Activated CD8-positive, alpha-beta T cell treated with anti-CD3 and anti-CD28 coated beads, Interleukin-2, amount 10 ng/mL, durations not matched to agents 7 days and 5 days (primary cell): ENCODE data around the gene TMPRSS13. TPM values are rescaled to one million over a fixed set of nuclear protein-coding genes. Genes with fewer than 3 reads are reported as not detected.

ENCODE experiments used
- ATAC-seq: fragments of 150-1000 bp; cut with Tn5 transposase; one replicate; pipeline ENCODE4 v1.10.0; 2021; ENCODE audit warnings: moderate library complexity
- CTCF ChIA-PET: fragments of 350-600 bp; sonication (Branson Sonifier 250); formaldehyde crosslinking; loops from one replicate; lab custom pipeline; 2021; ENCODE audit warnings: antibody characterized with exemption; lab: Charles Lee
- POLR2A ChIA-PET: fragments of 350-600 bp; sonication (Branson Sonifier 250); formaldehyde crosslinking; loops from one replicate; lab custom pipeline; 2021; ENCODE audit warnings: antibody characterized with exemption; lab: Charles Lee
- DNase-seq: peaks from one replicate; pipeline ENCODE4 v3.0.0-alpha.2; 2020
- H3K27ac Mint-ChIP-seq: one replicate; pipeline ENCODE4 v1.8.0; 2021; ENCODE audit warnings: mild to moderate bottlenecking, mixed read lengths
- H3K27me3 Mint-ChIP-seq: one replicate; pipeline ENCODE4 v1.8.0; 2021; ENCODE audit warnings: low read depth, mixed read lengths
- H3K36me3 Mint-ChIP-seq: one replicate; pipeline ENCODE4 v1.8.0; 2021; ENCODE audit warnings: low read depth, mixed read lengths
- H3K4me1 Mint-ChIP-seq: one replicate; pipeline ENCODE4 v1.8.0; 2021; ENCODE audit warnings: low read depth, mixed read lengths
- H3K4me3 Mint-ChIP-seq: one replicate; pipeline ENCODE4 v1.8.0; 2021; ENCODE audit warnings: mild to moderate bottlenecking, mixed read lengths
- H3K9me3 Mint-ChIP-seq: one replicate; pipeline ENCODE4 v1.8.0; 2022; ENCODE audit warnings: mixed read lengths; ENCODE audit not compliant: insufficient read depth
- total RNA-seq, 2 experiments: library from RNA; stranded (reverse); gene quantifications; one replicate each; pipeline ENCODE4 v1.2.3, GENCODE V29; 2021

The TMPRSS13 gene
- total RNA-seq, 2 experiments from 2014 or later = 1.8 to 2.5 TPM

DNA sequence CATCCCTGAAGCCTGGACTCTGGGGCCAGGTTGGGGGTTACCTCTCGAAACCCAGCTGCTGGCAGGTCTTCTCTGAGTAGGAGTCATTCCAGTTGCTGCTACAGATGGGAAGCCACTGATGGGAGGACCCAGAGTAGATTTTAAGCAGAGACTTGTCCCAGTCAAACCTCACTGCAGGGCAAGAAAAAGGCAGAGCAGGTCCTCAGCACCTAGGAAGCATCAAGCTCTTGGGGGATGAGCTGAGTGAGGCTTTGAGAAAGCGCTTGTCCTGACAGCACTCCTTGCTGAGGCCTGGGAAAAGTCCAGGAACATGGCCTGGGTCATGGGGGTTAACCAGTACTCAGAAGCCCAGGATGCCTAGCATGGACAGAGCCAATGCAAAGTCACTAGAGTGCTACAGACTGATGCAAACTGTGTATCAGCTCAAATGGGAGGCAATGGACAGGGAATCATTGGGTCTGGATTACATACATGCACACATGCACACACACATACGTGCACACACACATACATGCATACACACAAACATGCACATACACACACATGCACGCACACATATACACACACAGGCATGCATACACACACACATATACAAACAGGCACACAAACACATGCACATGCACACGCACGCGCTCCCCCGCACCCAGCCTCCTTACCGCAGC lies 15.3 kb downstream of the TMPRSS13 start:
- POLR2A ChIA-PET = interaction anchor here (0.9 kb wide), 1 partner anchor 9 kb away, joined by 4 read pairs; no protein-coding TSS in a partner anchor
- Mint-ChIP-seq H3K4me3 (no peak overlapping the region), H3K9me3 (no peaks in the 10 kb centered on the region), H3K27ac (no peak overlapping the region), H3K27me3 (no peaks in the 10 kb centered on the region), H3K36me3 (no peaks in the 10 kb centered on the region), H3K4me1 (peaks cover 17% of the 10 kb centered on the region)
- ATAC-seq (no peak), DNase-seq (no peak)
- CTCF ChIA-PET = interaction anchor here (1.1 to 1.3 kb wide), 2 partner anchors 10 to 105 kb away, joined by 3 read pairs; no protein-coding TSS in a partner anchor

DNA sequence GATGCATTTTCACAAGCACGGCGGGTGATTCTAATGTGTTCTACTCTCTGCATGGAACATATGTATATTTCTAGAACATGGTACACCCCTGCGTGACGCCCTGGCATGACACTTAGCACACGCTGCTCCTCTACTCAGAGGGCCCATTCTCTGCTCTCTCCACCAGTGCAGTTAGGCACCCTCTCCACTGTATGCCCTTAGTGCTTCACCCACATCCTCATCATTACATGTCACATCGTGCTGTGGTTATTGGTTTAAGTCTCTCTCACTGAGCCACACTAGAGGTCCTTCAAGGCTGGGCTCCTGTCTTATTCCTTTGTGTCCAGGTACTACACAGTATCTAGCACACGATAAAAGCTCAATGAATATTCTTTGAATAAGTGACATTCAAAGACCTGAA lies 16.7 kb downstream of the TMPRSS13 start:
- ATAC-seq (peak; percentile 64), DNase-seq (peak; percentile 37)
- Mint-ChIP-seq H3K4me1 (peaks cover 26% of the 10 kb centered on the region), H3K27me3 (no peaks in the 10 kb centered on the region), H3K4me3 (no peak overlapping the region), H3K27ac (no peak overlapping the region), H3K9me3 (no peaks in the 10 kb centered on the region), H3K36me3 (no peaks in the 10 kb centered on the region)
- POLR2A ChIA-PET = no interaction called here
- CTCF ChIA-PET = interaction anchor here (1.8 kb wide), 1 partner anchor 34 kb away, joined by 7 read pairs; no protein-coding TSS in a partner anchor

DNA sequence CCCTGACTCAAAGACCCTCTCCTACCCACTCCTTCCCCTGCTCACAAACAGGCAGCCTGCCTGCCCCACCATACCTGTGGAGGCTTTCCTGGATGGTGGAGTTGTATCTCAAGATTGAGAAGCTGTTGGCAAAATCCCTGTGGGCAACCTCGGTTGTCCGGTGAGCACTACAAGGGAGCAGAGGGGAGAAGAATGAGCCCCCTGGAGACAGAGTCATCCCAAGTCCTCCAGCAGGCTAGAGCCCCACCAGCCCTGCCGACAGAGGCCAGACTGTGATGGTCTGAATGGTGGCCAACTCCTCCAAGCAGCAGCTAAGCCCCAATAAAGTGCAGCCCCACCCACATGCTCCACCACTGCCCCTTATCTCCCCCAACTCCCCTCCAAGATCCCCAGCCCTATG lies 17.5 kb downstream of the TMPRSS13 start:
- H3K27ac Mint-ChIP-seq = no peak overlapping the region
- ATAC-seq = no peak
- peaks cover 31% of the 10 kb centered on the region for H3K4me1 Mint-ChIP-seq
- no peak for DNase-seq
- ChIA-PET POLR2A (no interaction called here), CTCF (interaction anchor here (1.7 to 1.8 kb wide), 2 partner anchors 35 to 68 kb away, joined by 5 to 7 read pairs; no protein-coding TSS in a partner anchor)
- H3K27me3 Mint-ChIP-seq = no peaks in the 10 kb centered on the region
- H3K4me3 Mint-ChIP-seq = no peak overlapping the region
- no peaks in the 10 kb centered on the region for H3K9me3 Mint-ChIP-seq
- no peaks in the 10 kb centered on the region for H3K36me3 Mint-ChIP-seq

DNA sequence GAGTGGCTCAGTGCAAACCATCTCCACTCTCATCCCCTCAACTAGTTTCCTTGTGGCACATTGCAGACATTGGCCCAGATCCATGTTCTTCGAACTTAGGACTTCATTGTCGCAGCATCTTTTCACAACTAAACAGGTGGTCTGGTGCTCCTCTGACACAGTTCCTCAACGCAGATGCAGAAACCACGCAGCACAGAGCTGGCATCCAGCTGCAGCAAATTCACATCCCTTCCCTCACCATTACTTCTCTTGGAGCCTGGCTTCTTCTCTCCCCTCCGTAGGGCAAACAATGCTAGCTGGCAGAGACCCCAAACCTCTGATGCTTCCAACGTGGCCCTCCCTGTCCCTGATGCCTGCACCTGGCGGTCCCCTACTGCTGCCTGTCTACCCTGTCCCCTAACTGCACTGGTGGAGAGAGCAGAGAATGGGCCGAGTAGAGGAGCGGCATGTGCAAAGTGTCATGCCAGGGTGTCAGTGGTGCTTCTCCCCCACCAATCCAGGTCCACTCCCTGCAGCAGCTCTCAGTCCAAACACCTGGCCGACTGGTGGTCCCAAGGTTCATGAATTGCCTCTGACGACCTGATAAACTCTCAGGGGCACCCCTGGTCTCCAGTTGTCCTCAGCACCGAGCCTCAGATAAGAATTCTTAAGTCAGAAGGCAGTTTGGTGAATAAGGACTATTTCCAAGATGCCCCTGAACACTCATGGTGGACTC lies 18.1 kb downstream of the TMPRSS13 start:
- Mint-ChIP-seq H3K4me3 (no peak overlapping the region), H3K27me3 (no peaks in the 10 kb centered on the region), H3K27ac (peak overlapping the region; percentile 3), H3K4me1 (peaks cover 31% of the 10 kb centered on the region), H3K36me3 (no peaks in the 10 kb centered on the region), H3K9me3 (no peaks in the 10 kb centered on the region)
- ChIA-PET CTCF (interaction anchor here (0.9 to 1.7 kb wide), 3 partner anchors 35 to 143 kb away, joined by 3 to 5 read pairs (median 4); no protein-coding TSS in a partner anchor), POLR2A (no interaction called here)
- ATAC-seq = no peak
- no peak for DNase-seq

DNA sequence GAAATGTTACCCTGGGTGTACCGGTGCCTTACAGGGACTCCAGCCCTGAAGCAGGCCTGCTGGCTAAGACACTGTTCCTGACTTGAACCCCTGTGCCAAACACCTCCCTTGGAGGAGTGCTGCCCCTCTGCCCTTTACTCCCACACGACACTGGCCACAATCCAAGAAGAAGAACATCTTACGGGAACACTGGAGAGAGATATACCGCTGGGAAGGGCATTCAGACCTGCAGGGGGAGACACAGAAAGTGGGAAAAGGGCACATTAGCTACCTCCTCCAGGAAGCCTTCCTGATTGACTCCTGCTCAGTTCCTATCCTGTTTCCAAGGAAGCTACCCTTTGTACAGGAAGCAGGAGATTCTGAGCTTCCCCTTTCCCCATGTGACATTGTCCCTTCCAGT lies 18.7 kb downstream of the TMPRSS13 start:
- Mint-ChIP-seq H3K9me3 (no peaks in the 10 kb centered on the region), H3K36me3 (no peaks in the 10 kb centered on the region), H3K4me1 (peaks cover 31% of the 10 kb centered on the region), H3K27ac (no peak overlapping the region), H3K27me3 (no peaks in the 10 kb centered on the region), H3K4me3 (no peak overlapping the region)
- no peak for ATAC-seq
- DNase-seq = no peak
- POLR2A ChIA-PET = no interaction called here
- CTCF ChIA-PET = interaction anchor here (0.9 to 1.7 kb wide), 4 partner anchors 36 to 144 kb away, joined by 3 to 5 read pairs (median 4); no protein-coding TSS in a partner anchor

DNA sequence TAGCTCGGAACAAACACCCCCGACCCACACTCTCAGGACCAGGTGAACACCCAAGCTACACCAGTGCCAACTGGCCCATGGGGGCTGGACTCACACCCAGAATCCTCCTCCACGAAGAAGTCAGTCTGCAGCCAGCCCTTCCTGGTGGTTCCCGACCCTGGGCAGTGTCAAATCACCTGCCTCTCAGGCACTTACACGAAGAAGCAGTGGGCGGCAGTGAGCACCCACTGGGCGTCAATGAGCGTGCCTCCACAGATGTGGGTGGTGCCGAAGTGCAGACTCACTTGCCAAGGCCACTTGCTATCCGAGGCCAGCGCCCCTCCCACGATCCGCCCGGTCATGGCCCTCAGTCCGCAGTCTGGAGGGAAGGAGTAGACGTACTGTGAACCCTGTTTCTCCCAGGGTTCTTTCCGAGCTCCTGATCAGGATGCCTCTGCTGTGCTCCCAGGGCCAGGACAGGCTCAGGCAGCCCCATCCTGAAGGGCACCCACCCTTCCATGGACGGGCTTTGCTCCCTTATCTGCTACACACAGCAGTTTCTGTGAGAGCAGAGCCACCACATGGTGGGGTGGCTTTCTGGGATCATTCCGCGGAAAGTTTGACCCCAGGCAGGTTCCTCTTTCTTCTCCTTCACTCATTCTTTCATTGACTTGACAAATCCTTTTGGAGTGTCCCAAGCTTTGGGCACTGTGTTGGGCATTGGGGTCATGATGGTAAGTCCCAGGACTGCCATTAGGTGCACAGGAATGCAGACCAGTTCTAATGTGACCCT lies 19.4 kb downstream of the TMPRSS13 start:
- CTCF ChIA-PET = interaction anchor here (0.9 to 3.8 kb wide), 6 partner anchors 17 to 144 kb away, joined by 3 to 27 read pairs (median 4); no protein-coding TSS in a partner anchor
- DNase-seq = no peak

DNA sequence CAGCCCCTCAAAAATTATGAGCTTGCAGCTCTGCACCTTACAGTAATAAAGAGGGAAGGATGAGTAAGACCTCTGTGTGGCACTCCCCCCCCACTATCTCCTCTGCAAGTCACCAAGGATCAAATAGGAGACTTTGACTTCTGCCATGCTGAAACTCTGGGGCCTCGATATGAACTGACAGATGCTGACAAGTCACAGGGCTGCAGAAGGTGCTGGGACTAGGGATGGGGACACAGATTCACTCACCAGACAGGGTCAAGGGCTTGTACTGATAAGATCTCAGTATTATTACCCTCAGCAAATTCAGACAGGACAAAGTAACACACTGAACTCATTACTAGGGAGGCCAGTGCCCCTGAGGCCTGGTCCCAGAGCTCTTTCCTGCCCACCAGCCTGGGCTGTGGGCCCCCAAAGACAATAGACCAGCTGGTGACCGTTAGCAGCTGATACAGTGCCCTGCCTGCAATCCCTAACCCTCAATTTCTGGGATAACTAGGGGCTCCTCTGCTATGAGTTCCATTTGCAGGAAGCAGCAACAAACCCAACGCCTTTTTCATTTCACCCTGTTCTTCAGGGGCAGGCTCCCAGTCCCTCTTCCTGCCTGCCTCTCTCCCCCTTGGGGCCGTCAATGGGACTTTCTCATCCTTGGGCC lies 20.1 kb downstream of the TMPRSS13 start:
- H3K36me3 Mint-ChIP-seq = no peaks in the 10 kb centered on the region
- H3K27ac Mint-ChIP-seq = peak overlapping the region; percentile 2
- no peak overlapping the region for H3K4me3 Mint-ChIP-seq
- ChIA-PET POLR2A (no interaction called here), CTCF (interaction anchor here (0.9 to 6.9 kb wide), 5 partner anchors 16 to 144 kb away, joined by 3 to 35 read pairs (median 3); no protein-coding TSS in a partner anchor)
- DNase-seq (no peak), ATAC-seq (no peak)
- H3K9me3 Mint-ChIP-seq = no peaks in the 10 kb centered on the region
- H3K4me1 Mint-ChIP-seq = peaks cover 29% of the 10 kb centered on the region
- H3K27me3 Mint-ChIP-seq = no peaks in the 10 kb centered on the region

More for the DNA sequence above, 19.4 kb downstream of the TMPRSS13 start:
- POLR2A ChIA-PET = no interaction called here
- peaks cover 29% of the 10 kb centered on the region for H3K4me1 Mint-ChIP-seq
- no peak overlapping the region for H3K27ac Mint-ChIP-seq
- H3K4me3 Mint-ChIP-seq = no peak overlapping the region
- H3K36me3 Mint-ChIP-seq = no peaks in the 10 kb centered on the region
- H3K9me3 Mint-ChIP-seq = no peaks in the 10 kb centered on the region
- ATAC-seq = no peak
- no peaks in the 10 kb centered on the region for H3K27me3 Mint-ChIP-seq

DNA sequence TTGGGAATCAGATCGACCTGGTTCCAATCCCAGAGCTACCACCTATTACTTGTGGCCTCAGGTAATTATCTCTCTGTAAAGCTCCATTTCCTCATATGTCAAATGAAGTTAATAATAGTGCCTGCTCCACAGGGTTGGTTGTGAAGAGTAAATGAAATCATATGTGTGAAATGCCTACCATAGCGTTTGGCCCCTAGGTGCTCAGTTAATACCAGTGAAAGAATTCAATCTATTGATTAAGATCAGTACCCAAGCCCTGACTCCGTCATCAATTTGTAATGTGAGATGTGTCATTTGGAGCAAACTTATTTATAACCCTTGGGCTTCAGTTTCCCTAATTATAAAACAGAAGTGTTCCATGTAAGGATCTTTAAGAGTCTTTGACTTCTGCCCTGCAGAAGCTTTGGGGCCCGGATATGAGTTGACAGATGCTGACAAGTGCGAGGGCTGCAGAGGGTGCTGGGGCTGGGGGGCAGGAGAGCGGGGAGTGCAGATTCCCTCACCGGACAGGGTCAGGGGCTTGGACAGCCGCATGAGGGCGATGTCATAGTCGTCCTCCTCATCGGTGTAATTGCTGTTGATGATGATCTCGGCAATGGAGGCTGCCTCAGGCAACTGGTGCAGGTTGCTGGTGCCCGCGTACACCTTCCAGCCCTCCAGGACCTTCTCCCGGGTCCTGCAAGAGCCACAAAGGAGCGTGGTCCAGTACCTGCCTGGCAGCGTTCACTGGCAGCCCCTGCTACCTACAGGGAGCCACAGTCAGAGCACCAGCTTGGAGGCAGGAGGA lies 20.9 kb downstream of the TMPRSS13 start:
- no peak for ATAC-seq

DNA sequence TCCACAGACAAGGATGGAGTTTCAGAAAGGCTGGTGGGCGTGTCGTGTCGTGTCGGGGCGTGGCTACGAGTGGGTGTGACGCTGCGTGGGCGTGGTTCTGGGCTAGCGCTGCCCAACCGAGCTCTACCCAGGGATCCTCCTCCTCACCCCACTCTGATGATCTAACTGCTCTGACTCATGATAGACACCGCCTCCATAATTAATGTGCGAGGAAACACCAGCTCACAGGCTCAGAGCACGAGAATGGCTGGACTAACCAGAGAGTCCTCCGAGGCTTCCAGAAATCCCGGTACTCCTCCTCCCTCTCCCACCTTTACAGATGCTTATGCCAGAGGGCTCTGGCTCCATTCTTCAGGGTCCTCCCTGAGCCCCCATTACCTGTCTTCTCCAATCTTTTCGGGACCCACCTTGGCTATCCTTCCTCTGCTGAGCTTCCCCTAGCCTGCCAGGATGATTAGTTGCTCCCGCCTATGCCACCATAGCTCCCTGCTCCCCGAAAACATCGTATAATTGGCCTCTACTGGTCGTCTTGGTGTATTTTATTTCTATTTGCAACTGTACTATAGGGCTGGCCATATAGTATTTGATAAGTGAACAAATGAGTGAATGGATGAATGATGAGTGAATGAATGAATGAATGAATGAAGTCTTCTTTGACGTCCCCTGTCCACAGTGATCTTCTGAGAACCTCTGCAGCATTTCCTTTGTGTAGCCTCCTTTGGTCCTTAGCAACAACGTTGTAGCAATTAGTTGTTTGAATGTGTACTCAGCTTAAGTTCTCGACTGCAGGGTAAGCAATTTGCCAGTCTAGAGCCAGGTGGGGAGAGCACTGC lies 21.7 kb downstream of the TMPRSS13 start:
- ChIA-PET POLR2A (interaction anchor here (0.5 kb wide), 1 partner anchor 869 kb away, joined by 3 read pairs; no protein-coding TSS in a partner anchor), CTCF (interaction anchor here (0.7 to 6.9 kb wide), 13 partner anchors 9 to 145 kb away, joined by 3 to 35 read pairs (median 3); partner anchors contain the start of gene IL10RA)
- H3K27me3 Mint-ChIP-seq = no peaks in the 10 kb centered on the region
- ATAC-seq (peak; percentile 95), DNase-seq (peak; percentile 78)
- peaks cover 21% of the 10 kb centered on the region for H3K4me1 Mint-ChIP-seq
- no peaks in the 10 kb centered on the region for H3K36me3 Mint-ChIP-seq
- H3K27ac Mint-ChIP-seq = peak overlapping the region; percentile 70
- H3K4me3 Mint-ChIP-seq = peak overlapping the region; percentile 22
- no peaks in the 10 kb centered on the region for H3K9me3 Mint-ChIP-seq

More for the DNA sequence above, 20.9 kb downstream of the TMPRSS13 start:
- POLR2A ChIA-PET = no interaction called here
- no peaks in the 10 kb centered on the region for H3K36me3 Mint-ChIP-seq
- no peaks in the 10 kb centered on the region for H3K27me3 Mint-ChIP-seq
- H3K4me1 Mint-ChIP-seq = peaks cover 29% of the 10 kb centered on the region
- no peak overlapping the region for H3K4me3 Mint-ChIP-seq
- H3K27ac Mint-ChIP-seq = peak overlapping the region; percentile 70
- CTCF ChIA-PET = interaction anchor here (0.9 to 6.9 kb wide), 10 partner anchors 8 to 145 kb away, joined by 3 to 35 read pairs (median 4); no protein-coding TSS in a partner anchor
- H3K9me3 Mint-ChIP-seq = no peaks in the 10 kb centered on the region
- no peak for DNase-seq

DNA sequence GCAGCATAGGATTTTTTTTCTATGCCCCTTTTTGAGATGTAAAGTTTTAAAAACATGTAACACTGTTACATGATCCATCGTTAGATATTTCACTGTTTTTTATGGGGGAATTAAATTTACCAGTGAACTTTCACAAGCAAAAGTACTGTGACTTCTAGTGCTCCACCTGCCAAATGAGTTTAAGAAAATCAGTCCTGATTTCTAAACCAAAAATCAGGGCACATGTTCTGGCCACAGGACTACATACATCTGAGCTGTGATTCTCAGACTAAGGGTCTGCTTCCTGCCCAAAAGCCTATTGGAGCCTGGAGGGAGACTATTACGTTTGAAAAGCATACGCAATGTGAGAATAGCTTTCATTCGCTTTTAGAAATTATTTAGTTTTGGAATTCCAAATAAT lies 22.5 kb downstream of the TMPRSS13 start:
- Mint-ChIP-seq H3K4me3 (no peak overlapping the region), H3K27ac (no peak overlapping the region), H3K4me1 (peaks cover 16% of the 10 kb centered on the region), H3K9me3 (no peaks in the 10 kb centered on the region), H3K36me3 (no peaks in the 10 kb centered on the region), H3K27me3 (no peaks in the 10 kb centered on the region)
- CTCF ChIA-PET = interaction anchor here (0.7 to 6.9 kb wide), 8 partner anchors 9 to 146 kb away, joined by 3 to 35 read pairs (median 4); partner anchors contain the start of gene IL10RA
- POLR2A ChIA-PET = no interaction called here
- no peak for ATAC-seq
- DNase-seq = no peak
